Omental fat pad (tissue), 4 donors: ENCODE results near the gene GABRE. TPM values are rescaled to one million over a fixed set of nuclear protein-coding genes. Genes with fewer than 3 reads are reported as not detected.

Source experiments
- ATAC-seq: fragments of 150-250 bp; one replicate; pipeline ENCODE4 v1.9.1; 2016; ENCODE audit warnings: mild to moderate bottlenecking, moderate library complexity; ENCODE audit not compliant: low FRiP score
- DNase-seq: peaks from one replicate; pipeline ENCODE4 v3.0.0-alpha.2; 2019; ENCODE audit warnings: low spot score
- CTCF ChIP-seq, 3 donors: fragments of 450-650 bp; IDR thresholded peaks; one replicate each; pipeline ENCODE4 v1.5.1; 2016 to 2017; ENCODE audit warnings: antibody characterized with exemption in 3 of 3, mild to moderate bottlenecking in 3 of 3, moderate library complexity in 2 of 3
- total RNA-seq, 4 donors: library from RNA; depleted of rRNA; stranded (reverse); fragments of >200 nt; gene quantifications; one replicate each; pipeline ENCODE4 v1.1.0, GENCODE V29; 2016

The GABRE gene
- total RNA-seq, 4 donors from 2014 or later = 93.3 to 306 (median 153) TPM

- ATAC-seq (no peak), DNase-seq (no peak)
- no peak for TF ChIP-seq CTCF (IDR thresholded peaks at IDR 0.05)
Observed at GRCh38 chrX:151954730-151955129, 19.7 kb downstream of the GABRE start.

GRCh38 chrX:151938172-151938571, 36.3 kb downstream of the GABRE start:
- no peak for DNase-seq
- ATAC-seq = no peak
- no peak for TF ChIP-seq CTCF (IDR thresholded peaks at IDR 0.05)

DNA sequence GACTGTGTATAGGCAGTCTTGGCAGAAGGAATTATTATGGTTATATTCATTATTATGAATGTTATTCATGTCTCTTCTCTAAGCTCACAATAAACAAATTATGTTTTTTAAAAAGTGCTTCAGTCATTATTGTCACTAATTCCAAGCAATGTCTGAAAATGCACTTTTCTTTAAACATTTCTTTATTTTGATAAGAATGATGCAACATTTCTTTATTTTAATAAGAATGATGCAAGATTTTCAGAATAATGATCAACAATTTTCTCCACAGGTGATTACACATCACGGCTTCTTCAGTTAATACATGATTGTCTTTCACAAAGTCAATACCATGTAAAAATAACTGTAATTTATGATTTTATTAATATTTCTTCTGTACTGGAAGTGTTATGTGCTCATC, 39.1 kb downstream of the GABRE start:
- ATAC-seq (no peak), DNase-seq (no peak)
- TF ChIP-seq CTCF (IDR thresholded peaks at IDR 0.05) = no peak

- no peak for TF ChIP-seq CTCF (IDR thresholded peaks at IDR 0.05)
- ATAC-seq (no peak), DNase-seq (no peak)
Observed at GRCh38 chrX:151929126-151929525, 45.4 kb downstream of the GABRE start.

- ATAC-seq = no peak
- TF ChIP-seq CTCF (IDR thresholded peaks at IDR 0.05) = no peak
- DNase-seq = no peak
Observed at GRCh38 chrX:151923648-151924047, 50.8 kb downstream of the GABRE start.

GRCh38 chrX:151922692-151923091, 51.8 kb downstream of the GABRE start:
- no peak for ATAC-seq
- TF ChIP-seq CTCF (IDR thresholded peaks at IDR 0.05) = no peak
- DNase-seq = no peak

GRCh38 chrX:151921866-151922265, 52.6 kb downstream of the GABRE start:
- TF ChIP-seq CTCF (IDR thresholded peaks at IDR 0.05) = no peak
- DNase-seq (no peak), ATAC-seq (no peak)
